Activated CD8-positive, alpha-beta memory T cell treated with anti-CD3 and anti-CD28 coated beads, Interleukin-2, amount 50 U/mL, for 1 hour (primary cell): ENCODE measurements around the gene OPA1.

Experiments used
- DNase-seq: peaks from one replicate; pipeline ENCODE4 v3.0.0-alpha.2; 2020; ENCODE audit errors: extremely low read depth

OPA1 gene

DNA sequence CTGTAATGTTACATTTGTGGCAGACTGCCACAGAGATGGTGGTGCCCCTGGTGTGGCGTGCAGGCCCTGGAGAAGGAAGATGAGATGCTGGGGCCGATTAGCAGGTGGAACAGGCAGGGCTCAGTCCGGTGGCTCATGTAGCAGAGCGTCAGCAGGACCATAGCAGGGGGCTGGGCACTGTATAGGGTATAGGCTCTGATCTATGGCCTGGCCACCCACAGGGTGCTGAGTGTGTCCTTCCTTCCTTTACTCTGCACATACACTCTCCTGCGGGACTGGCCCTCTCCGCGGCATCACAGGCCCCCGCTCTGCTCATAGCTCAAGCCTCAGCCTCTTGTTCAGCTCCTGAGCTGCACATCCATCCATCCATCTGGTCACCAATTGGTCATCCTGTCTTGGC, 143.6 kb downstream of the OPA1 start:
- DNase-seq = no peak

DNA sequence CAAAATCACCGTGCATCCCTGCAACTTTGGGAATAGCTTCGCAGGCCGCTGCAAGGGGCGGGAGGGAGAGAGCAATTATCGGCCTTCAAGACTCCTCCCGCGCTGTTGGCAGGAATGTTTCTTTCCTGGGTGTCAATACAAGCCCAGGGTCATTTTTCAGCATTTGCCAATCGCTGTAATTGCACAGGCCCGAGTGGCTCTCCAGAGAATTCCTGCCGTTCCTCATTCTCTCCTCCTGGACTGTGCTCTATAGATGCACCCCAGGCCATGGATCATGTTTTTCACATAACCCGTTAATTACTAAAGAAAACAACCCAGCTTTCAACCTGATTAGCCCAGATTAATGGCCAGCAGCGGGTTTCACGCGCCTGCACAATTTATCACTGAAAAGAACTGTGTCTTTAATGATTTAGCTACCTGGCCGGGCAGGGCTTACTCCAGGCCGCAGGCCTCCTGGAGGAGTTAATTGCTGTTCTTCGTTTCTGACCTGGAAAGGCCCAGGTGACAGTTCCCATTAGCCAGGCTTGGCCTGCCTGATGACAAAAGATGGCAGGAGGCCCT, 144.3 kb downstream of the OPA1 start:
- no peak for DNase-seq

DNA sequence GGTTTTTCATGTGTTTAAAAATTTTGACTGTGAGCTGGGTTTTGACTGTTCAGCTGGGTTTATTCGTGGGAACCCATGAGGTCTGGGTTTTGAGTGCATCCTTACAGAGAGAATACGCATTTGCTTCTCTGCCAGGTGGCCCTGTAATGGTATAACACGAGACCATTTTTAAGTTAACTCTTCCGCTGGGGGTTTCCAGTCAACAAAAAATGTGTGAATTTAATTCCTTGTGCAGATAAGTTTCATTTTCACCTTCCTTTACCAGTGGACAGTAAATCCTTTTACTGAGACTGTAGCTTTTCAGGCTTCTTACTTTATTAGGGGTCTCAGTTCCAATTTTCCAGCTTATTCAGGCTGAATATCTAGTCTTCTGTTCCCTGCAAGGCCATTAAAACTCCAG, 149.6 kb downstream of the OPA1 start:
- no peak for DNase-seq

DNA sequence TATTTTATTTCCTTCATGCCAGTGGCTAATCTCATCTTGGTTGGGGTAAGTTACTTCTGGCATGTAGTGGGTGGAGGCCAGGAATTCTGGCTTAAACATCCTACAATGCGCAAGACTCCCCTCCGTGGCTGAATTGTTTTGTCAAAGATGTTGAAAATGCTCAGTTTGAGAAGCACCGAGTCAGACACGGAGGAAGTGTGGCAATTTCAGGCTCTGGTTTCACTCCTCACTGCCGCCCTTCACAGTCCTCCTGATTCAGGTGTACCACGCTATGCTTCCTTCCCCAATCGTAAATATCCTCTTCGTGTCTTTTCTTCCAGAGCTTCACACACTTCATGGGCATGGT, 150.7 kb downstream of the OPA1 start:
- no peak for DNase-seq

DNA sequence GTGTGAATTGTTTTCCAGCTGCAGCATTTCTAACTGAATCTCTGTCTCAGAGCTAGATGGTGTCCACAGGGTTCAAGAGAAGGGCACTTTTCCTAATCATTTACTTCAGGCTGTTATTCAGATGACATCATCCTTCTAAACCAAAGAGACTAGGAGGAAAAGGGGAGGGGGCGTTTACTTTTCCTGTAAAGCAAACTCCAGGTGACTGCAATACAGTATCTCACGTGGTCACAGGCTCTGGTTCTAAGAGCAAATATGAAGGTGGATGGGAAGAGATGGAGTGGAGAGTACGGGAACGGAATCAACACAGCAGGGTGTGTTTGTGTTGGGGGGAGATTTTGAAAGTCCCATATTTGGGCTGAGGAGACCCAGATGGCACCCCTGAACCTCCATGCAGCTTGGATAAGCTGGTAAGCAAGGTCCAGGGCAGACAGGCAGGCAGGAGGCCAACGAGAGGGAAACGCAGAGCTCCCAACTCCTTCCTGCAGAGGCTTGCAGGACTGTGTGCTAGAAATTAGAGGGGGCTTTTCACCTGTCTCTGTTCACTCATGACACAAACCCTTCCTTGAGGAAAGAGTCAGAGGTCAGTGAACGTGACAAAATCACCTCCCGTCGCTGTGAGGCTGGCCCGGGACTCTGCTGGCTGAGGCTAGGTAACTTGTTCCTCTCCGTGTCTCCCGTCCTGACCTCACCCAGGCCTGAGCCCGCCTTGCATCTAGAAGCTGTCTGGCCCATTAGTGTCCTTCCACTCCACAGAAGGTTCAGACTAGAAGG, 151.2 kb downstream of the OPA1 start:
- no peak for DNase-seq

DNA sequence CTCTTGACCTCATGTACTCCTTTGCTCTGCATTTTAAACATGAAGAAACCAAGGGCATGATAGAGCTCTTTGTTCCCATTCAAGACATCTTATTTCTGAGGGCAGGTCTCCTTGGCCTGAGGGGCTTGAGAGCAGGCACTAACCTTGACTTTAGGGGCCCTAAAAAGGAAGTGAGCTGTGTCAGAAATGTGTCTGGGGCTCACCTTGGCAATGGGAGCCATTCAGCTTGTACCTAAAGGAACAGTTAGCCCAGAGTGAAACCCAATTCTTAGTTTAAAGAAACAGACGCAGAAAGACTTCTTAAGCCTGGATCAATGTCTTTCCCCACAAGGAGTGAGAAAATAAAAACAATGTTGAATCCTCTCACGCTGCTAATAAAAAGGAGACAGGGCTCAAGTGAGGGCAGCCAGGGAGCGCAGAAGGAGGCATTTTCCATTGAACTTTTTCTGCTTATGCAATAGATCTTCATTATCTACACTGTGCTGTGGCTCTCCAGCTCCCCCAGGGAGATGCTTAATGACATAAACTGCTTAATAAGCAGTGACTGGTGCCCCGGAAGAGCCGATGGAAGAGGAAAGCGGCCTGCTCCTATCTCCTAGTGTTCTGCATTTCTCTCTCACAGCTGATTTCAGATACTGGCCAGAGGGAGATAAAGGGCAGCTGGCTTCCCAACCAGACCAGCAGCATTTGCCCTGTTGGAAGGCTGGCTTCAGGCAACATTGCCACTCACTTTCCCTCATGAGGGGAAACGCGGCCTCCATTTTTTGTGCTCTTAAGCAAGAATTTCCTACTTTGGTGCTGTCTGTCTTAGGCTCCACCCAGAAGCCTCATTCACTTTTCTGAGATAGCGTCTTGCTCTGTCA, 152.0 kb downstream of the OPA1 start:
- no peak for DNase-seq

DNA sequence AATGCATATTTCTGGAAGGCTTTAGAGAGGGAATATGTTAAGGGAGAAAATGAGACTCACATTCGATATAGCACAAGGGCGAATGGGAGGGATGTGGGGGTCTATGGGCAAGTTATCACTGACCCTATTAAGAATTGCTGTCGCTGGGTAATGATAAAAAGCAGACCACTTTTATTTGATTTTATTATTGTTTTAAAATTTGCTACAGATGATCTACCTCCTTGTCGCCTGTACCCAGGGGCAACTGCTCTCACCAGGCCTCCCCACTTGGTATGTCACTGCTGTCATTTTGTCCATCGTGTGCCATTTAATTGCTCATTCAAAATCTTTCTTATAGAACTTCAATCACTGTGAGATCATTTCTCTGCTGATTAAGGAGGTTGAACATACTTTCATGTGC, 153.8 kb downstream of the OPA1 start:
- no peak for DNase-seq
